GM15510 (cell line): ENCODE data around the gene UBR2.

ENCODE experiments used
- POLR2A ChIP-seq: IDR thresholded peaks from 3 replicates; pipeline ENCODE4 v1.6.1; 2011; ENCODE audit warnings: borderline replicate concordance; ENCODE audit not compliant: insufficient read length; ENCODE audit errors: extremely low read depth

UBR2 gene

GRCh38 chr6:42724825-42725224 is 161.0 kb downstream of the UBR2 start:
- TF ChIP-seq POLR2A = no peak

- no peak for TF ChIP-seq POLR2A
Observed at GRCh38 chr6:42726026-42726425, 162.2 kb downstream of the UBR2 start.

- no peak for TF ChIP-seq POLR2A
Observed at GRCh38 chr6:42726485-42727086, 162.8 kb downstream of the UBR2 start.

GRCh38 chr6:42727087-42727611 is 163.3 kb downstream of the UBR2 start:
- no peak for TF ChIP-seq POLR2A

- TF ChIP-seq POLR2A = no peak
Observed at GRCh38 chr6:42727627-42728026, 163.8 kb downstream of the UBR2 start.

- TF ChIP-seq POLR2A = no peak
Observed at GRCh38 chr6:42729731-42730130, 165.9 kb downstream of the UBR2 start.

- no peak for TF ChIP-seq POLR2A
Observed at GRCh38 chr6:42735976-42736375, 172.1 kb downstream of the UBR2 start.

GRCh38 chr6:42740725-42741124 is 176.9 kb downstream of the UBR2 start:
- TF ChIP-seq POLR2A = no peak

GRCh38 chr6:42742116-42742894 is 178.5 kb downstream of the UBR2 start:
- no peak for TF ChIP-seq POLR2A
